Measurements from ENCODE around the gene CYTH1. TPM values are rescaled to one million over a fixed set of nuclear protein-coding genes. Genes with fewer than 3 reads are reported as not detected.

CYTH1 gene
- total RNA-seq, 1 experiment from 2014 or later: 46.7 TPM

GRCh38 chr17:78727057-78727456 is 55.0 kb downstream of the CYTH1 start:
- Histone ChIP-seq H3K9me3 (ENCODE audit: control insufficient read depth, insufficient read depth, low read depth, low read length) (no peaks in the 10 kb centered on the region), H3K27me3 (ENCODE audit: control insufficient read depth, insufficient read depth, low read length) (no peaks in the 10 kb centered on the region), H3K4me3 (ENCODE audit: low read depth in 2 of 2, low read length in 2 of 2) (no peak overlapping the region), H3K4me1 (ENCODE audit: control insufficient read depth, insufficient read depth, low read length) (peaks cover 37% of the 10 kb centered on the region), H3K27ac (ENCODE audit: low read length) (no peak overlapping the region), H3K36me3 (ENCODE audit: control insufficient read depth, insufficient read depth, low read length) (no peaks in the 10 kb centered on the region)
- TF ChIP-seq SIN3A (IDR thresholded peaks at IDR 0.05; ENCODE audit: borderline replicate concordance, insufficient read depth, low read depth, low read length): no peak
- no peak for TF ChIP-seq CTCF (IDR thresholded peaks at IDR 0.05)
- no peak for DNase-seq (ENCODE audit: low read depth, low spot score)
- in situ Hi-C loops (cut with HindIII; ENCODE audit: low pct_unique_long_range_greater_than_20kb, low sequenced_read_pairs): no loop called here
- ChIA-PET POLR2A (no interaction called here), CTCF (no interaction called here)
- no peak for ATAC-seq
- intact Hi-C loops (cut with micrococcal nuclease; ENCODE audit: unreplicated experiment): no loop called here
- BruUV-seq (replicated peaks): no TSS peak

GRCh38 chr17:78726513-78726912 is 55.6 kb downstream of the CYTH1 start:
- ChIA-PET CTCF (no interaction called here), POLR2A (no interaction called here)
- ATAC-seq (no peak), DNase-seq (ENCODE audit: low read depth, low spot score) (no peak)
- no TSS peak for BruUV-seq (replicated peaks)
- Histone ChIP-seq H3K4me3 (ENCODE audit: low read depth in 2 of 2, low read length in 2 of 2) (no peak overlapping the region), H3K36me3 (ENCODE audit: control insufficient read depth, insufficient read depth, low read length) (no peaks in the 10 kb centered on the region), H3K4me1 (ENCODE audit: control insufficient read depth, insufficient read depth, low read length) (peaks cover 37% of the 10 kb centered on the region), H3K27me3 (ENCODE audit: control insufficient read depth, insufficient read depth, low read length) (no peaks in the 10 kb centered on the region), H3K27ac (ENCODE audit: low read length) (no peak overlapping the region), H3K9me3 (ENCODE audit: control insufficient read depth, insufficient read depth, low read depth, low read length) (no peaks in the 10 kb centered on the region)
- in situ Hi-C loops (cut with HindIII; ENCODE audit: low pct_unique_long_range_greater_than_20kb, low sequenced_read_pairs) (no loop called here), intact Hi-C loops (cut with micrococcal nuclease; ENCODE audit: unreplicated experiment) (no loop called here)
- TF ChIP-seq TCF7L2 (IDR thresholded peaks at IDR 0.05; ENCODE audit: low read depth, low read length) (no peak), POLR2AphosphoS5 (IDR thresholded peaks at IDR 0.05; ENCODE audit: low read depth, low read length) (no peak), REST (IDR thresholded peaks at IDR 0.05; ENCODE audit: insufficient read depth in 1 of 2, low read depth in 2 of 2, low read length in 1 of 2) (no peak), SIN3A (IDR thresholded peaks at IDR 0.05; ENCODE audit: borderline replicate concordance, insufficient read depth, low read depth, low read length) (no peak), CTCF (IDR thresholded peaks at IDR 0.05) (no peak)
